Activated T-helper 17 cell treated with anti-CD3 and anti-CD28 coated beads, Interleukin-2, amount 50 U/mL, for 72 hours (primary cell): ENCODE measurements around the gene C1orf210. TPM values are rescaled to one million over a fixed set of nuclear protein-coding genes. Genes with fewer than 3 reads are reported as not detected.
A peak's percentile ranks its signal among the peaks of the same experiment; 100 is the strongest.

ENCODE experiments used
- ATAC-seq: fragments of 150-1000 bp; cut with Tn5 transposase; replicated peaks from 2 replicates; pipeline ENCODE4 v1.10.0; 2021; ENCODE audit warnings: mild to moderate bottlenecking, moderate library complexity
- H3K27ac Mint-ChIP-seq: one replicate; pipeline ENCODE4 v1.8.0; 2022; ENCODE audit warnings: mixed read lengths
- H3K27me3 Mint-ChIP-seq: one replicate; pipeline ENCODE4 v1.8.0; 2022; ENCODE audit warnings: mixed read lengths
- H3K36me3 Mint-ChIP-seq: one replicate; pipeline ENCODE4 v1.8.0; 2022; ENCODE audit warnings: low read depth, mild to moderate bottlenecking, mixed read lengths
- H3K4me1 Mint-ChIP-seq: one replicate; pipeline ENCODE4 v1.8.0; 2022; ENCODE audit warnings: mixed read lengths
- H3K4me3 Mint-ChIP-seq: one replicate; pipeline ENCODE4 v1.8.0; 2022; ENCODE audit warnings: mild to moderate bottlenecking, mixed read lengths
- H3K9me3 Mint-ChIP-seq: one replicate; pipeline ENCODE4 v1.8.0; 2022; ENCODE audit warnings: mixed read lengths
- total RNA-seq, 2 donors: library from RNA; stranded (reverse); gene quantifications; one replicate each; pipeline ENCODE4 v1.2.3, GENCODE V29; 2022

Gene C1orf210
- total RNA-seq, 2 donors from 2014 or later = not detected

GRCh38 chr1:43293176-43293575 lies 7.8 kb upstream of the C1orf210 start:
- H3K27ac Mint-ChIP-seq = no peak overlapping the region
- H3K9me3 Mint-ChIP-seq = no peaks in the 10 kb centered on the region
- H3K27me3 Mint-ChIP-seq = no peaks in the 10 kb centered on the region
- H3K36me3 Mint-ChIP-seq = no peaks in the 10 kb centered on the region
- H3K4me3 Mint-ChIP-seq = no peak overlapping the region
- no peak for ATAC-seq
- peaks cover 12% of the 10 kb centered on the region for H3K4me1 Mint-ChIP-seq

- H3K4me3 Mint-ChIP-seq = no peak overlapping the region
- no peaks in the 10 kb centered on the region for H3K36me3 Mint-ChIP-seq
- peaks cover 9% of the 10 kb centered on the region for H3K4me1 Mint-ChIP-seq
- H3K27ac Mint-ChIP-seq = no peak overlapping the region
- no peaks in the 10 kb centered on the region for H3K9me3 Mint-ChIP-seq
- H3K27me3 Mint-ChIP-seq = no peaks in the 10 kb centered on the region
- no peak for ATAC-seq
Measured at GRCh38 chr1:43292679-43293078, 7.3 kb upstream of the C1orf210 start.

DNA sequence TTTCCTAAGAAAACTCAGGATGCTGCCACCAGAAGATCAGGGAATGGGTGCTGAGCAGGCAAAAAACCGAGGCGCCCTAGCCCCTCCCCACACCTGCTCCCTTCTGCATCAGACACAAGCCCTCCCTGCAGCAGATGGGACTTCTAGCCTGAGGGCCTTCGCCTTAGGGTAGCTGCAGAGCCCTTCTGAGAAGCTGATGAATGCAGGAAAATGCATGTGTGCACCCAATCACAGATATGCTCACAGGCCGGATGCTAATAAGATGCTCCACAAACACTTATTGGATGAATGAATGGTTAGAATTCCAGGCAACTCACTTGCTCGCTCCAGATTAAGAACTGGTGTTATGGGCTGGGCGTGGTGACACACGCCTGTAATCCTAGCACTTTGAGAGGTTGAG lies 6.8 kb upstream of the C1orf210 start:
- Mint-ChIP-seq H3K4me3 (no peak overlapping the region), H3K27ac (no peak overlapping the region), H3K4me1 (peaks cover 10% of the 10 kb centered on the region), H3K9me3 (no peaks in the 10 kb centered on the region), H3K36me3 (no peaks in the 10 kb centered on the region), H3K27me3 (peaks cover 2% of the 10 kb centered on the region)
- ATAC-seq = no peak

DNA sequence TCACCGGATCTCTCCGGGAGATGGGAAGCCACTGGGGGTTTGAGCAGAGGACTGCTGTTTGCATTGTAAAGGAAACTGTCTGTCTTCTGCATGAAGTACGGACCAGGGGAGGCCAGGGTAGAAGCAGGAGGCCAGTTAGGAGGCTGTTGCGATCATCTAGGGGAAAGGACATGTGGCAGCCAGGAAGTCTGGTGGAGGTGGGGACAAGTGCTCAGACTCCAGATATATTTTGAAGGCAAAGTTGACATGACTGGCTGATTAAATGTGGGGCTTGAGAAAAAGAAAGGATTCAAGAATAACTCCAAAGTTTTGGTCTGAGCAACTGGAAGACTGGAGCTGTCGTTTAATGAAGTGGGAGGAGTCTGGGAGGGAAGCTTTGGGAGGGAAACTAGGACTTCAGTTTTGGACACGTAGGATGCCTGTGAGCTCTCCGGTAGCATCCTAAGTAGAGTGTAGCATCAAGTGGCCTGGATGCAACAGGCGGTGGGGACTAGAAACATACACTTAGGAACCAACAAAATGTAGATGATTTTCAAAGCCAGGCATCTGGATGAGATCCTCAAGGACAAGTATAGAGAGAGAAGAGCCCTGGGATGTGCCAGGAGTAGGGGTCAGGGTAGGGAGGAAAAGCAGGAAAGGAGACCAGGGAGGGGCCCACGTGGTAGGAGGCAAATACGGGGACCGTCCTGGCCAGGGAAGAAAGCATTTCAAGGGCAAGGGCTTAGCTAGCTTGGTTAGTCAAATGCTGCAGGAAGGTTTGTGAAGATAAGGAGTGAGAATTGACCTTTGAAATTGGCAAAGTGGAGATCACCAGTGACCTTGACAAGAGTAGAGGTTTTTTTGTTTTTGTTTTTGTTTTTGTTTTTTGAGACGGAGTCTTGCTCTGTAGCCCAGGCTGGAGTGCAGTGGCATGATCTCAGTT lies 3.7 kb upstream of the C1orf210 start:
- ATAC-seq = no peak

DNA sequence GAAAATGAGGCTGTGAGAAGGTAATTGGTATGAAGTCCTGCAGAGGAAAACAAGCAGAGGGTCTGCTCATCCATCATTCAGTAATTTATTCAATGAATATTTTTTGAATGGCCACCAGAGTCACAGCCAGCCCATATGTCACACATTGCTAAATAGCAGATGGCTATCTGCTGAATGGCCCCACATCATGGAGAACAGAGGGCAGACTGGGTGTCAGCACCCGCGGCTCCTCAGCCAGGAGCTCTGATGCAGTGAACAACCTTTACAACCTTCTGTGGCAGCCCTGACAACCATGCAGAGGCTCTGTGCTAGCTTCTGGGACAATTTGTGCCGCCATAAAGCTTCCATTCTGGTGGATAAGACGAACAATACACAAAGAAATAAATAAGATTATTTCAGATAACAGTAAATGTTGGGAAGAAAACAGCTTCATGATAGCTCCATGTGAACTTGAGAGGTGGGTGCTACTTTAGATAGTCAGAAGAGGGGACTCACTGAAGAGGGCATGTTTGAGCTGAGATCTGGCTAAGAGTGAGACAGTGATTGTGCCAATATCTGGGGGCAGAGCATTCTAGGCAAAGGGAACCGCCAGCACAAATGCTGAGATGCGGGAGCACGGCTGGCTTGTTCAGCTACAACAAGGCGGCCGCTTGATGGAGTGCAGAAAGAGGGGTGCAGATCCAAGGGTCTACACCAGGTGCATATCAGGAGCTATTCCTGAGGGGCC lies 2.8 kb upstream of the C1orf210 start:
- peaks cover 6% of the 10 kb centered on the region for H3K4me1 Mint-ChIP-seq
- H3K9me3 Mint-ChIP-seq = no peaks in the 10 kb centered on the region
- H3K27ac Mint-ChIP-seq = no peak overlapping the region
- no peak for ATAC-seq
- H3K4me3 Mint-ChIP-seq = no peak overlapping the region
- H3K36me3 Mint-ChIP-seq = no peaks in the 10 kb centered on the region
- peaks cover 11% of the 10 kb centered on the region for H3K27me3 Mint-ChIP-seq

More for the DNA sequence above, 3.7 kb upstream of the C1orf210 start:
- Mint-ChIP-seq H3K9me3 (no peaks in the 10 kb centered on the region), H3K4me3 (no peak overlapping the region), H3K27me3 (peaks cover 11% of the 10 kb centered on the region), H3K27ac (no peak overlapping the region), H3K4me1 (peaks cover 7% of the 10 kb centered on the region), H3K36me3 (no peaks in the 10 kb centered on the region)

DNA sequence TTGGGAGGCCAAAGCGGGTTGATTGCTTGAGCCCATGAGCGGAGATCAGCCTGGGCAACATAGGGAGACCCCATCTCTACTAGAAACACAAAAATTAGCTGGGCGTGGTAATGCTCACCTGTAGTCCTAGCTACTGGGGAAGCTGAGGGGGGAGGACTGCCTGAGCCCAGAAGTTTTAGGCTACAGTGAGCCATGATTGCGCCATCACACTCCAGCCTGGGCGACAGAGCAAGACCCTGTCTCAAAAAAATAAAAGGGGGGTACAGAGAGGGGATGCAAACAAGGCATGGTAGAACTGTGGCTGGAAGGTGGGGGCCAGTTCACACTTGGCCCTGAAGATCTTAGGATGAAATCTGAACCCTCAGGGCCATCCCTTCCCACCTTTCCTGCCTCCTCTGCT lies 1.2 kb upstream of the C1orf210 start:
- Mint-ChIP-seq H3K27me3 (peaks cover 11% of the 10 kb centered on the region), H3K27ac (no peak overlapping the region), H3K9me3 (no peaks in the 10 kb centered on the region), H3K4me3 (no peak overlapping the region), H3K36me3 (no peaks in the 10 kb centered on the region), H3K4me1 (peaks cover 4% of the 10 kb centered on the region)
- no peak for ATAC-seq

- no peaks in the 10 kb centered on the region for H3K9me3 Mint-ChIP-seq
- H3K4me3 Mint-ChIP-seq = no peak overlapping the region
- peaks cover 11% of the 10 kb centered on the region for H3K27me3 Mint-ChIP-seq
- H3K4me1 Mint-ChIP-seq = peaks cover 4% of the 10 kb centered on the region
- no peaks in the 10 kb centered on the region for H3K36me3 Mint-ChIP-seq
- ATAC-seq = no peak
- H3K27ac Mint-ChIP-seq = no peak overlapping the region
Measured at GRCh38 chr1:43286115-43286514, 734 bp upstream of the C1orf210 start.

DNA sequence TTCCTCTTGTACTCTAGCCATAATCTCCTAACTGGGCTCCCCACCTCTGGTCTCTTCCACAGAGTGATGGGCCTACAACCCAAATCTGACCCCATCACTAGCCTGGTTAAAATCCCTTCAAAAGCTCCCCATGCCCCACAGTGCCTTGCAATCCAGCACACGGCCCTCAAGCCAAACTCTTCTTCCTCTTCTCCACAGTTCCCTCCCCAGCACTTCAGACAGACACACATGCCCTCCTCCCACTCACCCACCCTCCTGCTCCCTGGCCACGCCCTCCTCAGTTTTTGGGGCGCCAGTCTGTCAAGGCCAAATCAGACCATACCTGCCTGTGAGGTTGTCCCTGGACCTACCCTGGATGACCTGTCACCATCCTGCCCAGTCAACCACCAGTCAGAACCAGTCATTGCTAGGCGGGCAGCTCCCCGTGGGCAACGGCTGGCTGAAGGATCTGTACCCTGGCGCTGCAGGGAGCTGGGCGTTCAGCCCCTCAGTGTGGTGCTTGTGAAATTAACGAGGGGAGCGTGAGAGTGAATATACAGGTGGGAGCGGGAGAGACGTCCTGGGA lies 753 bp downstream of the C1orf210 start:
- ATAC-seq = no peak
- Mint-ChIP-seq H3K4me3 (no peak overlapping the region), H3K4me1 (peaks cover 4% of the 10 kb centered on the region), H3K27me3 (peaks cover 14% of the 10 kb centered on the region), H3K9me3 (no peaks in the 10 kb centered on the region), H3K27ac (peak overlapping the region; percentile 69), H3K36me3 (no peaks in the 10 kb centered on the region)

GRCh38 chr1:43284065-43284464 lies 1.3 kb downstream of the C1orf210 start:
- peak overlapping the region; percentile 69 for H3K27ac Mint-ChIP-seq
- no peak for ATAC-seq
- H3K4me1 Mint-ChIP-seq = peaks cover 4% of the 10 kb centered on the region
- no peaks in the 10 kb centered on the region for H3K9me3 Mint-ChIP-seq
- H3K4me3 Mint-ChIP-seq = no peak overlapping the region
- peaks cover 14% of the 10 kb centered on the region for H3K27me3 Mint-ChIP-seq
- H3K36me3 Mint-ChIP-seq = no peaks in the 10 kb centered on the region

DNA sequence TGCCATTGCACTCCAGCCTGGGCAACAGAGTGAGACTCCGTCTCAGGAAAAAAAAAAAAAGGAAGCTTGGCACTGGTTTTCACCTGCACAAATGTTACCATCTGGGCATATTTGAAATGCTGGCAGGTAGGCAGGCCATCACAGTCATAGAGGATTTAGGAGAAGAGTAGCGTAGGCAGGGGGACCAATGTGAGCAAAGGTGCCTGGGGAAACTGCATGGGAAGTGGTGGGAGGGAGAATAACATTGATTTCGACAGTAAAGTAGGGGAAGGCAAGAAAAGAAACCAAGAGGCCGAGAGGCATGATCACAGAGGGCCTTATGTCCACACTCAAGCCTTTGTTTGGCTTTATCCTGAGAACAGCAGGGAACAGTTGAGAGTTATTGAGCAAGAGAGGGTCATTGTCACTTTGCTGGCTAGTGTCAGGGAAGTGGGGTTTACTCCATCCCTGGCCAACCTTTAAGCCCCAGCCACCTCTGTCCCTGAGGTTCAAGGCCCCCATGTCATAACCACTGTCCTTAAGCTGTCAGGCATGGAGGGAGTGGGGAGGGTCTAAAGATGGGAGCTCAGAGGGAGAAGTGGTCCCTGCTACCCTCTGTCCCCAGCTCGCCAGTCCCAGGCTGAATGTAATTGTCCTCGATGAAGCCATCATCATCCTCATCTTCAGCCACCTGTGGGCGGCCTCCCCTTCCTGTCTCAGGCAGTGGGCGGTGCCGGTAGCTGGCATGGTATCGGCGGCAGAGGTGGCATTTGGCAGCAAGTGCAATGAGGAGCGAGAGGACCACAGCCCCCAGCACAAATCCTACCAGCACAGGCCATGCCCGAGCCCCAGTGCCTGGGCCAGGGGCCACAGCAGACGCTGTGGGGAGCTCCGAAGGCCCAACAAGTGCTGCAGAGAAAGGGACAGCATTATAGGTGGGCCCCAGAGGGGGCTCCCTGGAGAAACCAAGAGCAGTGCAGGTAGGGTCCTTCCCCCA lies 2.9 kb downstream of the C1orf210 start:
- ATAC-seq = no peak

DNA sequence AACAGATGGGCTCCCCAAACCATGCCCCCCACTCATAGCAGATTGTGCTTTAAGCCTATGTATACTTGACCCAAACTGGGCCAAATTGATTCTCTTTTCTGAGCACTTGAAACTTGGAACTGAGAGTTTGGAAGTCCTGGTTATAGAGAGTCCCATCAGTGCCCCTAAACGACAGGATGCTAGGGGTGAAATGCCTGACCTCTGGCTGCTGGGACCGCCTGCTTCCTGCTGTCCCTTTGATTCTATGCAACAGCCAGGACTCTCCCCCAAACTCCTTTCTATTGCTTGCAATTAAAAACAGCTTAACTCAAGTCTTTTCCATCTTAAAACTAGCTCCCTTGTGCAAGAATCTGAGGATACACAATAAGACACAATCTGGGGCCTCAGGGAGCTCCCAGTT lies 4.7 kb downstream of the C1orf210 start:
- H3K27me3 Mint-ChIP-seq = peaks cover 12% of the 10 kb centered on the region
- H3K4me1 Mint-ChIP-seq = no peaks in the 10 kb centered on the region
- no peak for ATAC-seq
- H3K36me3 Mint-ChIP-seq = no peaks in the 10 kb centered on the region
- H3K27ac Mint-ChIP-seq = no peak overlapping the region
- H3K9me3 Mint-ChIP-seq = no peaks in the 10 kb centered on the region
- no peak overlapping the region for H3K4me3 Mint-ChIP-seq

More for the DNA sequence above, 2.9 kb downstream of the C1orf210 start:
- no peaks in the 10 kb centered on the region for H3K9me3 Mint-ChIP-seq
- H3K4me1 Mint-ChIP-seq = peaks cover 4% of the 10 kb centered on the region
- H3K27ac Mint-ChIP-seq = no peak overlapping the region
- H3K4me3 Mint-ChIP-seq = no peak overlapping the region
- H3K36me3 Mint-ChIP-seq = no peaks in the 10 kb centered on the region
- peaks cover 14% of the 10 kb centered on the region for H3K27me3 Mint-ChIP-seq

DNA sequence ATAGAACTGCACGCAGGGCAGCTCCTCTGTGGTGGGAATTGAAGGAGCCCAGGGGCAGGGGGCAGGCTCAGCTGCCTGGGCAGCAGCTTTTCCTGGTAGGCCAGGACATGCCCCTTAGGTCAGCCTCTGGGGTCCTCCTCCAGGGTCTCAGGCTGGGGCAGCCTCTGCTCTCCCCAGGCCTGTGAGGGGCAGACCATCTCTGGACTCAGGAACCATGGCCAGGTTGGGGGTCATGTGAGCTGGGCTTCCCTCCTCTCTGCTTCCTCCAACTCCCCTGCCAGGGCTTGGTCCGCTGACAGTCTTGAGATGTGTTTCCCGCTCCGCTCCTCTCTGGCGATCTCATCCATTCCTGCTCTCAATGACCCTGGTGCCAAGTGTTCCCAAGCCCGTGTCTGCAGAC lies 5.7 kb downstream of the C1orf210 start:
- H3K36me3 Mint-ChIP-seq = no peaks in the 10 kb centered on the region
- no peak overlapping the region for H3K27ac Mint-ChIP-seq
- H3K9me3 Mint-ChIP-seq = peaks cover 3% of the 10 kb centered on the region
- H3K4me1 Mint-ChIP-seq = peaks cover 6% of the 10 kb centered on the region
- H3K27me3 Mint-ChIP-seq = peaks cover 8% of the 10 kb centered on the region
- ATAC-seq = no peak
- H3K4me3 Mint-ChIP-seq = no peak overlapping the region

GRCh38 chr1:43279161-43279560 lies 6.2 kb downstream of the C1orf210 start:
- Mint-ChIP-seq H3K4me3 (no peak overlapping the region), H3K9me3 (peaks cover 6% of the 10 kb centered on the region), H3K27ac (no peak overlapping the region), H3K27me3 (peaks cover 8% of the 10 kb centered on the region), H3K4me1 (peaks cover 10% of the 10 kb centered on the region), H3K36me3 (no peaks in the 10 kb centered on the region)
- ATAC-seq = no peak
